SIG-M5 treated with dmso at 0.1 percent for 504 hours (cell line): ENCODE measurements around the gene CCNE1.
"Not testable (repeated sequence)": the region's sequence is repeated elsewhere in the genome, so short reads cannot be mapped to it uniquely, and the experiment has no call there.

Source experiments
- DNase-seq: peaks from one replicate; lab custom pipeline; 2025; ENCODE audit not compliant: unreplicated experiment; lab: John Stamatoyannopoulos, UW

CCNE1 gene

GRCh38 chr19:29785955-29786589, 25.7 kb upstream of the CCNE1 start:
- no peak for DNase-seq

- no peak for DNase-seq
These were observed 24.5 kb upstream of the CCNE1 start for GRCh38 chr19:29787281-29787680.

GRCh38 chr19:29789007-29789406, 22.8 kb upstream of the CCNE1 start:
- DNase-seq: no peak

GRCh38 chr19:29793116-29793727, 18.6 kb upstream of the CCNE1 start:
- no peak for DNase-seq

- not testable (repeated sequence) for DNase-seq
These were observed 17.3 kb upstream of the CCNE1 start for GRCh38 chr19:29794490-29794889.

- DNase-seq: no peak
These were observed 16.2 kb upstream of the CCNE1 start for GRCh38 chr19:29795461-29796172.

GRCh38 chr19:29796173-29796573, 15.6 kb upstream of the CCNE1 start:
- DNase-seq: no peak

- no peak for DNase-seq
These were observed 12.9 kb upstream of the CCNE1 start for GRCh38 chr19:29798774-29799497.

GRCh38 chr19:29800100-29800825, 11.5 kb upstream of the CCNE1 start:
- DNase-seq: no peak

- not testable (repeated sequence) for DNase-seq
These were observed 7.8 kb upstream of the CCNE1 start for GRCh38 chr19:29803951-29804350.

GRCh38 chr19:29804493-29804892, 7.3 kb upstream of the CCNE1 start:
- no peak for DNase-seq

GRCh38 chr19:29805031-29805965, 6.5 kb upstream of the CCNE1 start:
- no peak for DNase-seq

GRCh38 chr19:29806098-29806866, 5.5 kb upstream of the CCNE1 start:
- DNase-seq: no peak

GRCh38 chr19:29807178-29807577, 4.6 kb upstream of the CCNE1 start:
- no peak for DNase-seq

GRCh38 chr19:29807870-29808405, 3.9 kb upstream of the CCNE1 start:
- no peak for DNase-seq

- no peak for DNase-seq
These were observed 1.8 kb upstream of the CCNE1 start for GRCh38 chr19:29809795-29810503.

- DNase-seq: no peak
These were observed 1.3 kb upstream of the CCNE1 start for GRCh38 chr19:29810504-29810871.
